SK-N-SH (cell line): ENCODE data around the gene CKAP2L. TPM values are rescaled to one million over a fixed set of nuclear protein-coding genes. Genes with fewer than 3 reads are reported as not detected.

Source experiments
- CTCF ChIA-PET: fragments of 300-600, 350-600 bp; formaldehyde crosslinking; extraction: SDS; loops from one replicate; lab custom pipeline; 2021; lab: Yijun Ruan, JAX
- POLR2A ChIA-PET: fragments of 350-600 bp; sonication (Branson Sonifier 250); formaldehyde crosslinking; extraction: SDS; loops from one replicate; lab custom pipeline; 2020; ENCODE audit warnings: antibody characterized with exemption, inconsistent platforms; lab: Yijun Ruan, JAX
- DNase-seq: peaks from one replicate; pipeline ENCODE4 v3.0.0; 2012
- H2AFZ ChIP-seq: fragments of 200-600 bp; sonication (generic); 2 replicates; pipeline ENCODE4 v1.8.1; 2016; ENCODE audit warnings: antibody characterized with exemption, mild to moderate bottlenecking, low read depth
- H3F3A ChIP-seq: fragments of 200-600 bp; sonication (generic); replicated peaks from 2 replicates; pipeline ENCODE3; 2016; ENCODE audit warnings: antibody characterized with exemption, mild to moderate bottlenecking; ENCODE audit not compliant: insufficient read depth
- H3K27ac ChIP-seq, 2 experiments: fragments of 200-500 bp in 1 of 2; fragments of 200-600 bp in 1 of 2; sonication (Bioruptor generic) in 1 of 2; sonication (generic), shearing (Covaris generic) in 1 of 2; 2 replicates each; pipeline versions ENCODE4 v1.5.1 to v1.6.1; 2014 to 2016; ENCODE audit warnings: low read depth in 2 of 2, inconsistent platforms in 1 of 2, low read length in 1 of 2, mild to moderate bottlenecking in 1 of 2, mixed read lengths in 1 of 2
- H3K27me3 ChIP-seq: fragments of 200-600 bp; sonication (generic), shearing (Covaris generic); 2 replicates; pipeline ENCODE4 v1.6.1; 2016; ENCODE audit warnings: mixed run types; ENCODE audit not compliant: insufficient read depth
- H3K36me3 ChIP-seq, 2 experiments: fragments of 200-500 bp in 1 of 2; fragments of 200-600 bp in 1 of 2; sonication (Bioruptor generic) in 1 of 2; sonication (generic) in 1 of 2; replicated peaks in 1 of 2; 2 replicates each; pipeline versions ENCODE3 to v1.5.1; 2014 to 2016; ENCODE audit warnings: low read length in 1 of 2, mild to moderate bottlenecking in 1 of 2; ENCODE audit not compliant: insufficient read depth in 2 of 2, control insufficient read depth in 1 of 2
- H3K4me1 ChIP-seq, 2 experiments: fragments of 200-500 bp in 1 of 2; fragments of 200-600 bp in 1 of 2; sonication (Bioruptor generic) in 1 of 2; sonication (generic), shearing (Covaris generic) in 1 of 2; 2 replicates each; pipeline versions ENCODE4 v1.5.1 to v1.6.1; 2014 to 2016; ENCODE audit warnings: low read depth in 1 of 2, low read length in 1 of 2, mixed run types in 1 of 2; ENCODE audit not compliant: insufficient read depth in 2 of 2, control insufficient read depth in 1 of 2
- H3K4me2 ChIP-seq: fragments of 200-600 bp; sonication (generic), shearing (Covaris generic); 2 replicates; pipeline ENCODE4 v1.6.1; 2017; ENCODE audit warnings: mixed run types
- H3K4me3 ChIP-seq, 2 experiments: fragments of 200-500 bp in 1 of 2; fragments of 200-600 bp in 1 of 2; sonication (Bioruptor generic) in 1 of 2; sonication (generic), shearing (Covaris generic) in 1 of 2; 2 replicates each; pipeline versions ENCODE4 v1.5.1 to v1.8.1; 2014 to 2016; ENCODE audit warnings: low read depth in 2 of 2, inconsistent platforms in 1 of 2, low read length in 1 of 2, mild to moderate bottlenecking in 1 of 2, mixed read lengths in 1 of 2, moderate library complexity in 1 of 2
- H3K79me2 ChIP-seq: fragments of 200-600 bp; sonication (generic); 2 replicates; pipeline ENCODE4 v1.8.1; 2017; ENCODE audit warnings: mild to moderate bottlenecking; ENCODE audit not compliant: insufficient read depth
- H3K9ac ChIP-seq: fragments of 200-600 bp; sonication (generic); 2 replicates; pipeline ENCODE4 v1.6.1; 2017; ENCODE audit warnings: mixed run types
- H3K9me2 ChIP-seq: fragments of 200-600 bp; sonication (generic); 2 replicates; pipeline ENCODE4 v1.6.1; 2017; ENCODE audit warnings: mixed run types
- H3K9me3 ChIP-seq: fragments of 200-600 bp; sonication (generic); 2 replicates; pipeline ENCODE4 v1.6.1; 2017; ENCODE audit warnings: mixed run types, mild to moderate bottlenecking, moderate library complexity
- H4K20me1 ChIP-seq: fragments of 200-600 bp; sonication (generic); 2 replicates; pipeline ENCODE4 v1.6.1; 2017; ENCODE audit warnings: mild to moderate bottlenecking, mixed run types; ENCODE audit not compliant: insufficient read depth
- CHD2 ChIP-seq: fragments of 150-350 bp; IDR thresholded peaks from 2 replicates; pipeline ENCODE4 v1.6.1; 2018; ENCODE audit warnings: low read length; ENCODE audit not compliant: partially characterized antibody
- FOXJ3 ChIP-seq: sonication (generic); formaldehyde crosslinking; IDR thresholded peaks from 2 replicates; pipeline ENCODE4 v1.5.1; 2020; ENCODE audit warnings: mild to moderate bottlenecking, missing genetic modification reagents
- FOXM1 ChIP-seq: IDR thresholded peaks from 2 replicates; pipeline ENCODE4 v1.4.0; 2012; ENCODE audit warnings: low read depth, mild to moderate bottlenecking
- GABPA ChIP-seq: IDR thresholded peaks from 2 replicates; pipeline ENCODE4 v1.4.0; 2012; ENCODE audit warnings: low read depth, mild to moderate bottlenecking
- GATA2 ChIP-seq: sonication (generic); formaldehyde crosslinking; IDR thresholded peaks from 2 replicates; pipeline ENCODE4 v1.5.0; 2020; ENCODE audit warnings: mild to moderate bottlenecking, missing genetic modification reagents
- IRF3 ChIP-seq: fragments of 150-350 bp; IDR thresholded peaks from 2 replicates; pipeline ENCODE4 v1.6.1; 2016; ENCODE audit warnings: mild to moderate bottlenecking, low read depth, low read length
- JUND ChIP-seq: IDR thresholded peaks from 2 replicates; pipeline ENCODE4 v1.4.0; 2012
- MXI1 ChIP-seq: IDR thresholded peaks from 2 replicates; pipeline ENCODE4 v1.6.1; 2012; ENCODE audit warnings: mild to moderate bottlenecking, low read depth, low read length, improper control_type of control experiment
- PBX3 ChIP-seq: IDR thresholded peaks from 2 replicates; pipeline ENCODE4; 2012
- RCOR1 ChIP-seq: fragments of 150-350 bp; IDR thresholded peaks from 2 replicates; pipeline ENCODE4 v1.6.1; 2017; ENCODE audit warnings: antibody characterized with exemption, low read length
- RXRA ChIP-seq: IDR thresholded peaks from 2 replicates; pipeline ENCODE4 v1.4.0; 2012; ENCODE audit warnings: low read depth, mild to moderate bottlenecking, borderline replicate concordance
- SMC3 ChIP-seq: IDR thresholded peaks from 2 replicates; pipeline ENCODE4 v1.6.1; 2012; ENCODE audit warnings: low read depth, low read length, improper control_type of control experiment
- TCF12 ChIP-seq: IDR thresholded peaks from 2 replicates; pipeline ENCODE4 v1.4.0; 2012
- USF2 ChIP-seq: fragments of 150-350 bp; IDR thresholded peaks from 2 replicates; pipeline ENCODE4 v1.6.1; 2017; ENCODE audit warnings: antibody characterized with exemption, low read length, low read depth, borderline replicate concordance
- WGBS: methylation state at CpG from one replicate; pipeline ENCODE4 v1.1.6; 2017; ENCODE audit warnings: low lambda C conversion rate; 5-methylcytosine and 5-hydroxymethylcytosine counted together
- polyA plus RNA-seq, 3 experiments: library from polyadenylated mRNA; depleted of rRNA; stranded (reverse); fragments of >200 nt; gene quantifications; 2 replicates each; pipeline ENCODE4 v1.2.3, GENCODE V29; 2012
- TF ChIP-seq, protein P1 (sequence below): IDR thresholded peaks from 2 replicates; pipeline ENCODE4 v1.4.0; 2012; ENCODE audit warnings: low read depth
- TF ChIP-seq, protein P2 (sequence below): IDR thresholded peaks from 2 replicates; pipeline ENCODE4 v1.4.0; 2012; ENCODE audit warnings: low read depth, borderline replicate concordance

The CKAP2L gene
- polyA plus RNA-seq, 1 of the 3 experiments (the other 2 are of a cell fraction): 2.9 TPM

DNA sequence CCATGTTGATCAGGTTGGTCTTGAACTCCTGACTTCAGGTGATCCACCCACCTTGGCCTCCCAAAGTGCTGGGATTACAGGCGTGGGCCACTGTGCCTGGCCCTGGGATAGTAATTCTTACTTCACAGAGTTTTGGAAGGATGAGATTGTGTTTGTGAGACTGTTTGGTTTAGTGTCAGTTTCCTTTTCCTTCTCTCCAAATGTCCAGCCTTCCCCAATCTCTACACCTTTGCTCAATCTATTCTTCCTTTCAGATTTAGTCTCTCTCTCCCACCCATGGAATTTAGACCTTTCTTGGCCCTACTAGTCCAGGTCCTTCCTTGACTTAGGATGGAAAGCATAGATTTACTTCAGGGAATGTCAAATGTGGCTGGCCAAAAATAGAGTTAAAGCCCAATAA lies 32.1 kb upstream of the CKAP2L start:
- Histone ChIP-seq H3K79me2 (no peaks in the 10 kb centered on the region), H3K4me2 (no peak overlapping the region), H3F3A (peaks cover 4% of the 10 kb centered on the region), H3K27me3 (no peaks in the 10 kb centered on the region), H3K27ac (no peak overlapping the region), H3K9ac (no peak overlapping the region), H3K9me3 (no peaks in the 10 kb centered on the region), H4K20me1 (no peaks in the 10 kb centered on the region), H3K9me2 (no peaks in the 10 kb centered on the region), H3K36me3 (no peaks in the 10 kb centered on the region), H2AFZ (no peak overlapping the region), H3K4me1 (0 out of 4 replicates have a peak, but pooled peaks cover 0 to 3% of the 10 kb centered on the region in 2 experiments), H3K4me3 (no peak overlapping the region)
- ChIA-PET POLR2A (no interaction called here), CTCF (no interaction called here)
- TF ChIP-seq USF2 (no peak), CHD2 (no peak), PBX3 (no peak), JUND (no peak), GATA2 (CRISPR knock-in tag) (no peak), GABPA (no peak)
- TF ChIP-seq, protein P1, sequence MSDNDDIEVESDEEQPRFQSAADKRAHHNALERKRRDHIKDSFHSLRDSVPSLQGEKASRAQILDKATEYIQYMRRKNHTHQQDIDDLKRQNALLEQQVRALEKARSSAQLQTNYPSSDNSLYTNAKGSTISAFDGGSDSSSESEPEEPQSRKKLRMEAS: no peak
- 8% methylated on average over 1 of the region's 1 CpG for WGBS
- DNase-seq: no peak

GRCh38 chr2:112795774-112796173 lies 31.4 kb upstream of the CKAP2L start:
- no peak overlapping the region for H3K4me2 ChIP-seq
- H3K27me3 ChIP-seq: no peaks in the 10 kb centered on the region
- no peaks in the 10 kb centered on the region for H3K9me2 ChIP-seq
- H3K9ac ChIP-seq: no peak overlapping the region
- no peaks in the 10 kb centered on the region for H3K79me2 ChIP-seq
- DNase-seq: no peak
- POLR2A ChIA-PET: no interaction called here
- no peak overlapping the region for H3K27ac ChIP-seq
- H3K9me3 ChIP-seq: no peaks in the 10 kb centered on the region
- H2AFZ ChIP-seq: no peak overlapping the region
- H3F3A ChIP-seq: peaks cover 4% of the 10 kb centered on the region
- TF ChIP-seq RXRA: no peak
- TF ChIP-seq RCOR1: no peak
- TF ChIP-seq SMC3: no peak
- TF ChIP-seq, protein P2, sequence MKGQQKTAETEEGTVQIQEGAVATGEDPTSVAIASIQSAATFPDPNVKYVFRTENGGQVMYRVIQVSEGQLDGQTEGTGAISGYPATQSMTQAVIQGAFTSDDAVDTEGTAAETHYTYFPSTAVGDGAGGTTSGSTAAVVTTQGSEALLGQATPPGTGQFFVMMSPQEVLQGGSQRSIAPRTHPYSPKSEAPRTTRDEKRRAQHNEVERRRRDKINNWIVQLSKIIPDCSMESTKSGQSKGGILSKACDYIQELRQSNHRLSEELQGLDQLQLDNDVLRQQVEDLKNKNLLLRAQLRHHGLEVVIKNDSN: no peak
- TF ChIP-seq FOXM1: no peak
- TF ChIP-seq MXI1: no peak
- TF ChIP-seq FOXJ3: no peak
- no peak for TF ChIP-seq GATA2 (CRISPR knock-in tag)
- no peak for TF ChIP-seq CHD2
- no peak for TF ChIP-seq PBX3
- TF ChIP-seq TCF12: no peak
- TF ChIP-seq IRF3: no peak
- no peaks in the 10 kb centered on the region for H3K36me3 ChIP-seq
- no peaks in the 10 kb centered on the region for H4K20me1 ChIP-seq
- 0 out of 4 replicates have a peak, but pooled peaks cover 0 to 3% of the 10 kb centered on the region in 2 experiments for H3K4me1 ChIP-seq
- 54% methylated on average over 1 of the region's 1 CpG for WGBS
- no peak overlapping the region for H3K4me3 ChIP-seq
- CTCF ChIA-PET: no interaction called here
